HepG2 (cell line): Measurements from ENCODE around the gene ZBTB7B. TPM values are rescaled to one million over a fixed set of nuclear protein-coding genes. Genes with fewer than 3 reads are reported as not detected.

Source experiments
- ARHGAP35 ChIP-seq: sonication (generic); formaldehyde crosslinking; IDR thresholded peaks from 2 replicates; pipeline ENCODE4 v1.9.0; 2022; ENCODE audit warnings: mild to moderate bottlenecking, inconsistent platforms, moderate library complexity, missing genetic modification reagents, borderline replicate concordance
- DNMT1 ChIP-seq: sonication (generic); formaldehyde crosslinking; IDR thresholded peaks from 2 replicates; pipeline ENCODE4 v1.5.1; 2020; ENCODE audit warnings: mild to moderate bottlenecking, missing genetic modification reagents
- GLI4 ChIP-seq: sonication (generic); formaldehyde crosslinking; IDR thresholded peaks from 2 replicates; pipeline ENCODE4 v1.5.1; 2020; ENCODE audit warnings: missing genetic modification reagents, mild to moderate bottlenecking, moderate library complexity, borderline replicate concordance
- KLF16 ChIP-seq, 2 experiments: sonication (generic) in 1 of 2; formaldehyde crosslinking in 1 of 2; IDR thresholded peaks; 2 replicates each; pipeline versions ENCODE4 v1.6.1 to v1.8.0; 2016 to 2023; ENCODE audit warnings: missing genetic modification reagents in 2 of 2, missing compliant biosample characterization in 1 of 2
- MAZ ChIP-seq, 2 experiments: sonication (generic) in 1 of 2; formaldehyde crosslinking in 1 of 2; IDR thresholded peaks; 2 replicates each; pipeline versions ENCODE4 v1.5.0 to v1.6.1; 2012 to 2020; ENCODE audit warnings: low read depth in 2 of 2, mild to moderate bottlenecking in 2 of 2, borderline replicate concordance in 1 of 2, improper control_type of control experiment in 1 of 2, low read length in 1 of 2, missing genetic modification reagents in 1 of 2, moderate library complexity in 1 of 2
- PCBP1 ChIP-seq: fragments of 200-400 bp; formaldehyde crosslinking; IDR thresholded peaks from 2 replicates; pipeline ENCODE4 v1.6.1; 2017; ENCODE audit warnings: mild to moderate bottlenecking, low read depth, low read length, borderline replicate concordance
- RBAK ChIP-seq: sonication (generic); formaldehyde crosslinking; IDR thresholded peaks from 2 replicates; pipeline ENCODE4 v1.5.1; 2020; ENCODE audit warnings: mild to moderate bottlenecking, missing genetic modification reagents
- SALL1 ChIP-seq: sonication (generic); formaldehyde crosslinking; IDR thresholded peaks from 2 replicates; pipeline ENCODE4 v1.8.0; 2022; ENCODE audit warnings: mild to moderate bottlenecking, missing genetic modification reagents
- ZFY ChIP-seq: sonication (generic); formaldehyde crosslinking; IDR thresholded peaks from 2 replicates; pipeline ENCODE4 v1.4.0; 2020; ENCODE audit warnings: missing genetic modification reagents
- ZNF432 ChIP-seq: sonication (generic); formaldehyde crosslinking; IDR thresholded peaks from 2 replicates; pipeline ENCODE4 v1.5.0; 2020; ENCODE audit warnings: missing genetic modification reagents, mild to moderate bottlenecking, borderline replicate concordance
- ZNF44 ChIP-seq: sonication (generic); formaldehyde crosslinking; IDR thresholded peaks from 2 replicates; pipeline ENCODE4 v1.5.1; 2020; ENCODE audit warnings: mild to moderate bottlenecking, missing genetic modification reagents
- ZNF572 ChIP-seq: sonication (generic); formaldehyde crosslinking; IDR thresholded peaks from 2 replicates; pipeline ENCODE4 v1.5.1; 2020; ENCODE audit warnings: mild to moderate bottlenecking, missing genetic modification reagents
- polyA plus RNA-seq, 8 experiments: library from polyadenylated mRNA; depleted of rRNA in 3 of 8; stranded (reverse) in 7 of 8; unstranded in 1 of 8; fragments of >200 nt; fragmentation: Illumina TruSeq in 4 of 8; extraction: Trizol in 4 of 8; gene quantifications; 2 replicates each; pipeline versions ENCODE4 v1.2.1 to v1.2.3, GENCODE V29; 2011 to 2016; ENCODE audit warnings: low read depth in 4 of 8, missing spikeins in 1 of 8, mixed read lengths in 1 of 8; ENCODE audit not compliant: insufficient read depth in 1 of 8
- total RNA-seq, 5 experiments: library from RNA; depleted of rRNA; stranded (reverse); fragments of >200 nt; fragmentation: Illumina TruSeq; extraction: Trizol; gene quantifications; 2 replicates each; pipeline ENCODE4 v1.2.3, GENCODE V29; 2016; ENCODE audit warnings: low read depth in 1 of 5
- TF ChIP-seq, protein P1 (sequence below): fragments of 450-650 bp; IDR thresholded peaks from 2 replicates; pipeline ENCODE4 v1.6.1; 2016
- TF ChIP-seq, protein P2 (sequence below): sonication (generic); formaldehyde crosslinking; IDR thresholded peaks from 2 replicates; pipeline ENCODE4 v1.5.1; 2020; ENCODE audit warnings: mild to moderate bottlenecking, missing genetic modification reagents, borderline replicate concordance
- TF ChIP-seq, protein P3 (sequence below): sonication (generic); formaldehyde crosslinking; IDR thresholded peaks from 2 replicates; pipeline ENCODE4 v1.5.0; 2020; ENCODE audit warnings: missing genetic modification reagents
- TF ChIP-seq, protein P4 (sequence below): sonication (generic); formaldehyde crosslinking; IDR thresholded peaks from 2 replicates; pipeline ENCODE4 v1.4.0; 2020; ENCODE audit warnings: missing genetic modification reagents
- TF ChIP-seq, protein P5 (sequence below): sonication (generic); formaldehyde crosslinking; IDR thresholded peaks from 2 replicates; pipeline ENCODE4 v1.4.0; 2020; ENCODE audit warnings: missing genetic modification reagents
- TF ChIP-seq, protein P6 (sequence below): sonication (generic); IDR thresholded peaks from 2 replicates; pipeline ENCODE4 v1.6.1; 2016; ENCODE audit warnings: low read depth, borderline replicate concordance
- TF ChIP-seq, protein P7 (sequence below): sonication (generic); formaldehyde crosslinking; IDR thresholded peaks from 2 replicates; pipeline ENCODE4 v1.5.0; 2020; ENCODE audit warnings: mild to moderate bottlenecking, missing genetic modification reagents

The ZBTB7B gene
- total and polyA plus RNA-seq, 2 of the 13 experiments (the other 11 are each of a cell fraction or from before 2014, with no cell fraction given) = 15.5 to 17.5 TPM

DNA sequence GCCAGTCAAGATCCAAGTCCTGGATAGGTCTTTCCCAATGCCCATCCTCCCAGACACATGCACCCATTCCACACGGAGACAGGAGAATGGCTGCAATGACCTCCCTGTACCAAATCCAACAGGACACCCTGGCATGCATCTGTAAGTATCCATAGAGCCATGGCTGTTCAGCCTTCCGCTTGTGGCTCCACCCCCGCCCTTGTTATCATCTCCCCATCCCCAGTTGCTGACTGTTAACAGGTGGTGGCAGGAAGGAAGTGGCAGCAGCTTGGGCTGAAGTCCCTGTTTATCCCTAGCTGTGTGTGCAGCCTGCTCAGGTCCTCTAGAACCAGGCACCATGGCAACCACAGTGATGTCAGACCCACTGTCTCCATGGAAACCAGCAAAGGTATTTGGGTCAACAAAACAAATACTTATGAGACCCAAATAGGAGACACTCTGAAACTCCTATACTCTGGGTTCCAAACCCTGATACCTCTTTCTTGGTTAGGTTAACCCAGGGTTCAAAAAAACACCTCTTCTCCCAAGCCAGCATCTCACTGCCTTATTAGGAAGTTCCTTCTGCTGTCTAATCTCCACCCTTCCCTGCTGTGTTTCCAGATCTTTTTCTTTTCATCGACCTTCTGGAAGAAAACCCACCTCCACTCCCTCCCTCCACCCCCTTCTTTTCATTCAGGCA is 47.4 kb upstream of the ZBTB7B start (continued):
- TF ChIP-seq, protein P1, sequence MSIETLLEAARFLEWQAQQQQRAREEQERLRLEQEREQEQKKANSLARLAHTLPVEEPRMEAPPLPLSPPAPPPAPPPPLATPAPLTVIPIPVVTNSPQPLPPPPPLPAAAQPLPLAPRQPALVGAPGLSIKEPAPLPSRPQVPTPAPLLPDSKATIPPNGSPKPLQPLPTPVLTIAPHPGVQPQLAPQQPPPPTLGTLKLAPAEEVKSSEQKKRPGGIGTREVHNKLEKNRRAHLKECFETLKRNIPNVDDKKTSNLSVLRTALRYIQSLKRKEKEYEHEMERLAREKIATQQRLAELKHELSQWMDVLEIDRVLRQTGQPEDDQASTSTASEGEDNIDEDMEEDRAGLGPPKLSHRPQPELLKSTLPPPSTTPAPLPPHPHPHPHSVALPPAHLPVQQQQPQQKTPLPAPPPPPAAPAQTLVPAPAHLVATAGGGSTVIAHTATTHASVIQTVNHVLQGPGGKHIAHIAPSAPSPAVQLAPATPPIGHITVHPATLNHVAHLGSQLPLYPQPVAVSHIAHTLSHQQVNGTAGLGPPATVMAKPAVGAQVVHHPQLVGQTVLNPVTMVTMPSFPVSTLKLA = peak; percentile 41; the same call in 1 of the 2 replicates
- TF ChIP-seq ZNF44 (CRISPR knock-in tag) (no peak), GLI4 (CRISPR knock-in tag) (no peak), SALL1 (CRISPR knock-in tag) (peak; percentile 54; the same call in 1 of the 2 replicates), MAZ (IDR thresholded peaks at IDR 0.05; ENCODE audit: borderline replicate concordance, low read depth, low read length) (no peak), MAZ (CRISPR knock-in tag; IDR thresholded peaks at IDR 0.05; ENCODE audit: low read depth) (no peak), DNMT1 (no peak), ZFY (CRISPR knock-in tag) (no peak), ZNF432 (CRISPR knock-in tag) (no peak), RBAK (CRISPR knock-in tag) (peak; percentile 83; the same call in 1 of the 2 replicates), KLF16 (CRISPR knock-in tag; IDR thresholded peaks at IDR 0.05) (no peak), ZNF572 (CRISPR knock-in tag) (no peak), PCBP1 (no peak), ARHGAP35 (CRISPR knock-in tag) (no peak)
- TF ChIP-seq, protein P2, sequence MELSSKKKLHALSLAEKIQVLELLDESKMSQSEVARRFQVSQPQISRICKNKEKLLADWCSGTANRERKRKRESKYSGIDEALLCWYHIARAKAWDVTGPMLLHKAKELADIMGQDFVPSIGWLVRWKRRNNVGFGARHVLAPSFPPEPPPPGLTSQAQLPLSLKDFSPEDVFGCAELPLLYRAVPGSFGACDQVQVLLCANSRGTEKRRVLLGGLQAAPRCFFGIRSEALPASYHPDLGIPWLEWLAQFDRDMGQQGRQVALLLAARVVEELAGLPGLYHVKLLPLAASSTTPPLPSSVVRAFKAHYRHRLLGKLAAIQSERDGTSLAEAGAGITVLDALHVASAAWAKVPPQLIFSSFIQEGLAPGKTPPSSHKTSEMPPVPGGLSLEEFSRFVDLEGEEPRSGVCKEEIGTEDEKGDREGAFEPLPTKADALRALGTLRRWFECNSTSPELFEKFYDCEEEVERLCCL (CRISPR knock-in tag) = no peak
- TF ChIP-seq, protein P3, sequence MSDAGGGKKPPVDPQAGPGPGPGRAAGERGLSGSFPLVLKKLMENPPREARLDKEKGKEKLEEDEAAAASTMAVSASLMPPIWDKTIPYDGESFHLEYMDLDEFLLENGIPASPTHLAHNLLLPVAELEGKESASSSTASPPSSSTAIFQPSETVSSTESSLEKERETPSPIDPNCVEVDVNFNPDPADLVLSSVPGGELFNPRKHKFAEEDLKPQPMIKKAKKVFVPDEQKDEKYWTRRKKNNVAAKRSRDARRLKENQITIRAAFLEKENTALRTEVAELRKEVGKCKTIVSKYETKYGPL (CRISPR knock-in tag) = no peak
- TF ChIP-seq, protein P4, sequence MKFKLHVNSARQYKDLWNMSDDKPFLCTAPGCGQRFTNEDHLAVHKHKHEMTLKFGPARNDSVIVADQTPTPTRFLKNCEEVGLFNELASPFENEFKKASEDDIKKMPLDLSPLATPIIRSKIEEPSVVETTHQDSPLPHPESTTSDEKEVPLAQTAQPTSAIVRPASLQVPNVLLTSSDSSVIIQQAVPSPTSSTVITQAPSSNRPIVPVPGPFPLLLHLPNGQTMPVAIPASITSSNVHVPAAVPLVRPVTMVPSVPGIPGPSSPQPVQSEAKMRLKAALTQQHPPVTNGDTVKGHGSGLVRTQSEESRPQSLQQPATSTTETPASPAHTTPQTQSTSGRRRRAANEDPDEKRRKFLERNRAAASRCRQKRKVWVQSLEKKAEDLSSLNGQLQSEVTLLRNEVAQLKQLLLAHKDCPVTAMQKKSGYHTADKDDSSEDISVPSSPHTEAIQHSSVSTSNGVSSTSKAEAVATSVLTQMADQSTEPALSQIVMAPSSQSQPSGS (CRISPR knock-in tag) = no peak
- TF ChIP-seq, protein P5, sequence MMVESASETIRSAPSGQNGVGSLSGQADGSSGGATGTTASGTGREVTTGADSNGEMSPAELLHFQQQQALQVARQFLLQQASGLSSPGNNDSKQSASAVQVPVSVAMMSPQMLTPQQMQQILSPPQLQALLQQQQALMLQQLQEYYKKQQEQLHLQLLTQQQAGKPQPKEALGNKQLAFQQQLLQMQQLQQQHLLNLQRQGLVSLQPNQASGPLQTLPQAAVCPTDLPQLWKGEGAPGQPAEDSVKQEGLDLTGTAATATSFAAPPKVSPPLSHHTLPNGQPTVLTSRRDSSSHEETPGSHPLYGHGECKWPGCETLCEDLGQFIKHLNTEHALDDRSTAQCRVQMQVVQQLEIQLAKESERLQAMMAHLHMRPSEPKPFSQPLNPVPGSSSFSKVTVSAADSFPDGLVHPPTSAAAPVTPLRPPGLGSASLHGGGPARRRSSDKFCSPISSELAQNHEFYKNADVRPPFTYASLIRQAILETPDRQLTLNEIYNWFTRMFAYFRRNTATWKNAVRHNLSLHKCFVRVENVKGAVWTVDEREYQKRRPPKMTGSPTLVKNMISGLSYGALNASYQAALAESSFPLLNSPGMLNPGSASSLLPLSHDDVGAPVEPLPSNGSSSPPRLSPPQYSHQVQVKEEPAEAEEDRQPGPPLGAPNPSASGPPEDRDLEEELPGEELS (CRISPR knock-in tag) = no peak
- TF ChIP-seq, protein P6, sequence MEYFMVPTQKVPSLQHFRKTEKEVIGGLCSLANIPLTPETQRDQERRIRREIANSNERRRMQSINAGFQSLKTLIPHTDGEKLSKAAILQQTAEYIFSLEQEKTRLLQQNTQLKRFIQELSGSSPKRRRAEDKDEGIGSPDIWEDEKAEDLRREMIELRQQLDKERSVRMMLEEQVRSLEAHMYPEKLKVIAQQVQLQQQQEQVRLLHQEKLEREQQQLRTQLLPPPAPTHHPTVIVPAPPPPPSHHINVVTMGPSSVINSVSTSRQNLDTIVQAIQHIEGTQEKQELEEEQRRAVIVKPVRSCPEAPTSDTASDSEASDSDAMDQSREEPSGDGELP = peak; percentile 83; the same call in 1 of the 2 replicates
- TF ChIP-seq, protein P7, sequence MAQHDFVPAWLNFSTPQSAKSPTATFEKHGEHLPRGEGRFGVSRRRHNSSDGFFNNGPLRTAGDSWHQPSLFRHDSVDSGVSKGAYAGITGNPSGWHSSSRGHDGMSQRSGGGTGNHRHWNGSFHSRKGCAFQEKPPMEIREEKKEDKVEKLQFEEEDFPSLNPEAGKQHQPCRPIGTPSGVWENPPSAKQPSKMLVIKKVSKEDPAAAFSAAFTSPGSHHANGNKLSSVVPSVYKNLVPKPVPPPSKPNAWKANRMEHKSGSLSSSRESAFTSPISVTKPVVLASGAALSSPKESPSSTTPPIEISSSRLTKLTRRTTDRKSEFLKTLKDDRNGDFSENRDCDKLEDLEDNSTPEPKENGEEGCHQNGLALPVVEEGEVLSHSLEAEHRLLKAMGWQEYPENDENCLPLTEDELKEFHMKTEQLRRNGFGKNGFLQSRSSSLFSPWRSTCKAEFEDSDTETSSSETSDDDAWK = no peak
